ENCODE measurements around the gene NRF1.
"Not testable (repeated sequence)": the region's sequence is repeated elsewhere in the genome, so short reads cannot be mapped to it uniquely, and the experiment has no call there.

The NRF1 gene

DNA sequence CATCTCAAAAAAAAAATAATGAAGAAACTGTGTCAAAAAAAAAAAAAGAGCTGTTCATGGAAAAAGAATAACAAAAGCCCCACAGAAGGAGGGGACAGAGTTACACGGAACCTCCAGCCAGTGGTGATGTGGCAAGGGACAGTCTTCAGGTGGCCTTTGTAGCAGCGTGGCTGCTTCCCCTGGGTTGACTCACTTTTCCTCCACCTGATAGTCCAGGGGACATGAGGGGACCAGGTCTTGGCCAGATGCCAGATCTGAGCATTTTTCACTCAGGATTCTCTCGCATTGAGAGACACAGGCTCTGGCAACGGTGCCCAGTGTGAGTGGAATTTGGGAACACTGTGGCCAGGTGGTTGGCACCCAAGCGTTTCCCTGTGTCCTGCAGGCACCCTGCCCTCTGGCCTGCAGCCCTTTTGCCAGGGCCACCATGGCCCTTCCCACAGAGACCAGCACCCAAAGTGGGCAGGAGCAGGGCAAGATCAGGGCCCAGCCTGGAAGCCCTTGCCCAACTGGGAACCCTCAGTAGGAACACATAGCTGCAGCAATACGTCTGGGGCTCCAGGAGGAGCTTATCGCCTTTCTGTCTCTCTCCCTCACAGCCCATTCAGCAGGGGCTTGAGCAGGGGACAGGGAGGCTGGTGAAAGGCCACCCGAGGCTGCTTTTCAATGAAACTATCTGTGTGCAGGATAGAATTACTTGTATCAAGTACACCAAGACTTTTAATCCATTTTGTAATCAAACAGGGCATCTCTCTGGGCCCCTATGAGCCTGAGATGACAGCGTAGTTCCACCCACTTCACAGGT, 182.2 kb downstream of the NRF1 start:
- DNase-seq (ENCODE audit: insufficient read length, low spot score) (no peak), FAIRE-seq (no peak)
- TF ChIP-seq, protein P1, sequence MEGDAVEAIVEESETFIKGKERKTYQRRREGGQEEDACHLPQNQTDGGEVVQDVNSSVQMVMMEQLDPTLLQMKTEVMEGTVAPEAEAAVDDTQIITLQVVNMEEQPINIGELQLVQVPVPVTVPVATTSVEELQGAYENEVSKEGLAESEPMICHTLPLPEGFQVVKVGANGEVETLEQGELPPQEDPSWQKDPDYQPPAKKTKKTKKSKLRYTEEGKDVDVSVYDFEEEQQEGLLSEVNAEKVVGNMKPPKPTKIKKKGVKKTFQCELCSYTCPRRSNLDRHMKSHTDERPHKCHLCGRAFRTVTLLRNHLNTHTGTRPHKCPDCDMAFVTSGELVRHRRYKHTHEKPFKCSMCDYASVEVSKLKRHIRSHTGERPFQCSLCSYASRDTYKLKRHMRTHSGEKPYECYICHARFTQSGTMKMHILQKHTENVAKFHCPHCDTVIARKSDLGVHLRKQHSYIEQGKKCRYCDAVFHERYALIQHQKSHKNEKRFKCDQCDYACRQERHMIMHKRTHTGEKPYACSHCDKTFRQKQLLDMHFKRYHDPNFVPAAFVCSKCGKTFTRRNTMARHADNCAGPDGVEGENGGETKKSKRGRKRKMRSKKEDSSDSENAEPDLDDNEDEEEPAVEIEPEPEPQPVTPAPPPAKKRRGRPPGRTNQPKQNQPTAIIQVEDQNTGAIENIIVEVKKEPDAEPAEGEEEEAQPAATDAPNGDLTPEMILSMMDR (IDR thresholded peaks at IDR 0.05; ENCODE audit: insufficient read depth, missing control alignments): no peak

DNA sequence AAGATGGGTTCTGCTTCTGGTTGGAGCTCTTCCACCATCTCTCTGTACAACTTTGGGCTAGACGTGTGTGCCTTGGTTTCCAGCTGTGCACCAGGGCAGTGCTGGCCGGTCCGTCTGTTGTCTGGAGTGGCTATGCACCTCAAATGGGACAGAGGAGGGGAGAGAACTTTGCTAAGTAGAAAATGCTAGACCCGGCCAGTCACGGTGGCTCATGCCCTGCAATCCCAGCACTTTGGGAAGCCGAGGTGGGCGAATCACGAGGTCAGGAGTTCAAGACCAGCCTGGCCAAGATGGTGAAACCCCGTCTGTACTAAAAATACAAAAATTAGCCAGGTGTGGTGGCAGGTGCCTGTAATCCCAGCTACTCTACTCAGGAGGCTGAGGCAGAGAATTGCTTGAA, 182.9 kb downstream of the NRF1 start:
- FAIRE-seq; DNase-seq (ENCODE audit: insufficient read length, low spot score): not testable (repeated sequence)

DNA sequence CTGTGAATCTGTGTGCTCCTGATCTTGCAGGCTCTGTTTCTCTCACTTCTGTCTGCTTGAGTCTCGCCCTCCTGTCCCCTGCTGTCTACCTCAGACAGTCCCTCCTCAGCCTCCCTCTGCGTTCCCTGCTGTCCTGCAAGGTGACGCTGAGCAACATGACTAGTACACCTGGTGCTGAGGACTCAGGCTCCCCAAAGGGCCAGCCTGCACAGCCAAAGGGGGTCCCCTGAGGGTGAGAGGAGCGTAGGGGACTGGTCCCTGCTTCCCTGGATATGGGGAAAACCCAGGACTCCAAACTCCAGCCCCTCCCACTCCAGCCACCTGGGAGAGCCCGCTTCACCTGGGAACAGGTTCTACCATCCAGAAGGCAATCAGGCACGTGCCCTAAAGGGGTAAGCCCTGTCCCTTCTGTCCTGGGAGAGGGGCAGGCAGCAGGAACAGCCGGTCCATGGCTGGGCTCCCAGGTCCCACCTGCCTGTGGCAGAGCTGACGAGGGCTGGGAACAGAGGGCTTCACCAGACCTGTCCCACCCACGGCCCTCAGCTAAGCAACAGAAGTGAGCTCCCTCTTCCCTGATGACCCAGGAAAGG, 184.8 kb downstream of the NRF1 start:
- TF ChIP-seq, protein P1 (IDR thresholded peaks at IDR 0.05; ENCODE audit: insufficient read depth, missing control alignments): no peak
- FAIRE-seq (no peak), DNase-seq (ENCODE audit: insufficient read length, low spot score) (no peak)

DNA sequence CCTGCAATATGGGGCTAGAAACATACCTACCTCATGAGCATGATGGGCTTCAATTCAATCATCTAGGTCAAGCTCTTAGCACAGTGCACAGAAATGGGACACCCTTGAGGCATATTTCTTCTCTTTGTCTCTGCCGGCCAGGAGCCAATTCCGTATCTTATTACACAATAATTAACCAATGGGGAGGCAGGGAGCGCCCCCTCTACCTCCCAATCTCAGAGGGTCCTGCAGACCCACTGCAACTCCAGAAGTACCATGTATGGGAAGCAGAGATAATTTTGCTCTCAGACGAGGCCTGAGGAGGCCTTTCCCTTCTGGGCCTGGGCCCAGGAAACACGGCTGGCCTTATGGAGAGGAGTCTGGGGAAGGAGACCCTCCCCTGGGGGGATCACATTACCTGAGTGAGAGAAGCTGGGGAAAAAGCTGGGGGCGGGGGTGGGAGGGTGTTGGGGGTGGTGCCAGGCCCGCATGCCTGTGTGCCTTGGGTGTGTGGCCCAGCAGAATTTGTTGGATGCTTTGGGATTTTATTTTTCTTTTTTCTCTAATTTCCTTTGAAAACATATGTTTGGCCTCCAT, 185.8 kb downstream of the NRF1 start:
- TF ChIP-seq, protein P1 (IDR thresholded peaks at IDR 0.05; ENCODE audit: insufficient read depth, missing control alignments): no peak
- DNase-seq (ENCODE audit: insufficient read length, low spot score): no peak
- FAIRE-seq: no peak

DNA sequence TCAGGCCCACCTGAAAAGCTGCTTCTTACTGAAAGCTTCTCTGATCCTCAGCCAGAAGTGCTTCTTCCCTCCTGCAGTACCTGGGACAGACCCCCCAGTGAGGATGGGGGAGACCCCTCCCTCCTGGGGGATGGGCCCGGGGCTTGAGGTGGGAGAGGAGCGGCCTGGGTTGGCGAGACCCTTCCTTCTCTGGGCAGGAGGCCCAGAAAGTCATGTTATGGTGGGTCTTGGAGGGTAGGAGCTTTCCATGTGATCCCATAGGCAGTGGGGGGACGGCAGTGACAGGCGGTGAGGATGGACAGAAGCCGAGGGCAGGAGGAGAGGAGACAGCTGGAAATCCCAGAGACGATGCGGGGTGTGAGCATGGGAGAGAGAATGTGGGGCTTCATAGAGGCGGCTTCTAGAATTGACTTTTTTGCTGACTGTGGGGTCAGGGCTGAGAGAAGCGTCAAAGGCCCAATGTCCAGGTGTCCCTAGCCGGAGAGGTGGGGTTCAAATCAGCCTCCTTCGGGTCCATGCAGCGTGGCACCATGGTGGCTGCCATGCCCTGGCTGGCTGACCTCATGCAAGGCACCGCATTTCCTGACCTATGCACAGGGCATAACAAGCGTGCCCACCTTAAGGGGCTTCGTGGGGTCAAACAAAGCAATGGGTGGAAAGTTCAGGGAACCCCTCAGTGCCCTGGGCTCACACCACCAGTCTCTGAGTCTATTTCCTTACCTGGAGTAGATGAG, 187.3 kb downstream of the NRF1 start:
- TF ChIP-seq, protein P1 (IDR thresholded peaks at IDR 0.05; ENCODE audit: insufficient read depth, missing control alignments): no peak
- DNase-seq (ENCODE audit: insufficient read length, low spot score) (no peak), FAIRE-seq (no peak)

DNA sequence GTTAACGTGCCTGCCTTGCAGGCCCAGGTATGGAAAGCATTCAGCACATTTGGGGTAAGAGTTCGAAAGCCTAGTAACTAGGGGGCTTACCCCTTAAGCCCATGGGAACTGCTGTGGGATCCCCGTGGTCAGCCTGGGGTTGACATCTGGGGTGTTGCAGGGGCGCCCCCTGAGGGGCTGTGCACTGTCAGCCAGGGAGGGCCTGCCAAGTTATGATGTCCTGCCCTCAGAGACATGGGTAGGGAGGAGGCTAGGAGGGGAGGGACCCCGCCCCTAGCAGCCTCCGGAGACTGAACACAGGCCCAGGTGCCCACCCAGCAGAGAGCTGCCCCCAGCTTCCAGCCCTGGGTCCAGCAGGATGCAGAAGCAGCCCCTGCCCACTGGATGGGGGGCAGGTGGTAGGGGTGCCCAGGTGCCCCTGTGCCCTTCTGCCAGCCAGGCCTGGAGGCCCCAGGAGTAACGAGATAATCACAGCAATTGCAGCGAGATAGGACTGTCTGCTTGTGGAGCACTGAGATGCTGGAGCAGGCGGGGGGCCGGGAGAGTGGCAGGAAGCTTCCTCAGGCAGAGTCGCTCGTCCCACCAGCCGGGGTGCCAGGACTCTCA, 187.9 kb downstream of the NRF1 start:
- FAIRE-seq (no peak), DNase-seq (ENCODE audit: insufficient read length, low spot score) (no peak)
- TF ChIP-seq, protein P1 (IDR thresholded peaks at IDR 0.05; ENCODE audit: insufficient read depth, missing control alignments): no peak

DNA sequence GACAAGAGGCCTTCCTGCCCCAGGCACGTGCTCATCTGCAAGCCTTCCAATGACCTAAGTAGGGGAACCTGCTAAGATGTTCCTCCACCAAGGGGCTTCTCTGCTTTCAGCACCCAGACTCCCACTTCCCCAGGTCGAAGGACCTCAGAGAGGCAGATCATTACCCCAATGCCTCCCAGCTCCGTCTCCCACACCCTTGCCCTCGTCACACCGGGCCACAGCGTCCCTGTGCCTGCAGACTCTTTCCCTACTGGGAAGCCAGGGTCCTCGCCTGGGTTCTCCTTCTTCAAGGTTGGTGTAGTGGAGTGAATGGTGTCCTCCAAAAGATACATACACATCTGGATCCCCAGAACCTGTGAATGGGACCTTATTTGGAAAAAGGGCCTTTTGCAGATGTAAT, 189.4 kb downstream of the NRF1 start:
- FAIRE-seq: no peak
- TF ChIP-seq, protein P1 (IDR thresholded peaks at IDR 0.05; ENCODE audit: insufficient read depth, missing control alignments): no peak
- DNase-seq (ENCODE audit: insufficient read length, low spot score): no peak
